HepG2 (cell line): Measurements from ENCODE around the gene COX14. TPM values are rescaled to one million over a fixed set of nuclear protein-coding genes. Genes with fewer than 3 reads are reported as not detected.
A peak's percentile ranks its signal among the peaks of the same experiment; 100 is the strongest.

ENCODE experiments used
- ATAC-seq: fragments of 200-7000 bp; cut with Tn5 transposase; 3 replicates; pipeline ENCODE4 v1.9.1; 2020; ENCODE audit warnings: mild to moderate bottlenecking, moderate library complexity
- BruUV-seq: library from RNA; stranded (reverse); fragments of 400-500 nt; replicated peaks from 2 replicates; lab custom pipeline; 2021; lab: Mats Ljungman, UMichigan
- CTCF ChIA-PET: fragments of 300-600 bp; formaldehyde crosslinking; extraction: SDS; loops from one replicate; lab custom pipeline; 2021; ENCODE audit warnings: low total read pairs, inconsistent platforms, low intra/inter-chr PET ratio; lab: Yijun Ruan, JAX
- POLR2A ChIA-PET: fragments of 350-600 bp; sonication (Branson Sonifier 250); formaldehyde crosslinking; loops from one replicate; lab custom pipeline; 2020; ENCODE audit warnings: antibody characterized with exemption, inconsistent platforms; lab: Yijun Ruan, JAX
- DNase-seq: peaks from one replicate; pipeline ENCODE4 v3.0.0-alpha.2; 2015; ENCODE audit warnings: low spot score
- FAIRE-seq: peaks from 3 replicates; lab custom pipeline; 2011; peaks lifted over from hg19 to GRCh38; lab: Jason Lieb, UNC
- H2AFZ ChIP-seq: one replicate; pipeline ENCODE4 v1.6.1; 2011; ENCODE audit warnings: low read length, inconsistent platforms
- H3K27ac ChIP-seq: fragments of 300-600 bp; 3 replicates; pipeline ENCODE4 v1.8.0; 2011; ENCODE audit warnings: mixed run types, mild to moderate bottlenecking, mixed read lengths, low read length, inconsistent platforms; ENCODE audit not compliant: insufficient read depth; ENCODE audit errors: extremely low read length
- H3K27me3 ChIP-seq, 2 experiments: fragments of 200-600 bp in 1 of 2; 2 replicates in 1 of 2; 3 replicates in 1 of 2; pipeline versions ENCODE4 v1.6.0 to v1.8.0; 2011; ENCODE audit warnings: low read length in 2 of 2, mild to moderate bottlenecking in 2 of 2, moderate library complexity in 2 of 2, inconsistent platforms in 1 of 2; ENCODE audit not compliant: insufficient read depth in 2 of 2, control insufficient read depth in 1 of 2
- H3K36me3 ChIP-seq, 2 experiments: fragments of 200-600 bp in 1 of 2; replicated peaks in 1 of 2; 2 replicates in 1 of 2; 3 replicates in 1 of 2; pipeline versions ENCODE4 v1.5.1 to v1.8.0; 2011; ENCODE audit warnings: low read length in 2 of 2, inconsistent platforms in 1 of 2; ENCODE audit not compliant: insufficient read depth in 2 of 2, control insufficient read depth in 1 of 2
- H3K4me1 ChIP-seq: 2 replicates; pipeline ENCODE4 v1.5.1; 2012; ENCODE audit warnings: low read length, inconsistent platforms; ENCODE audit not compliant: insufficient read depth
- H3K4me2 ChIP-seq: 2 replicates; pipeline ENCODE4 v1.6.0; 2011; ENCODE audit warnings: low read depth, low read length, inconsistent platforms
- H3K4me3 ChIP-seq, 3 experiments: fragments of 200-600 bp in 1 of 3; sonication (generic), shearing (Covaris generic) in 1 of 3; replicated peaks in 1 of 3; 2 replicates each; pipeline ENCODE4 v1.5.1; 2011 to 2016; ENCODE audit warnings: low read length in 3 of 3, inconsistent platforms in 2 of 3, low read depth in 2 of 3, mild to moderate bottlenecking in 2 of 3, control low read depth in 1 of 3, mixed read lengths in 1 of 3; ENCODE audit not compliant: insufficient read depth in 1 of 3
- H3K79me2 ChIP-seq: one replicate; pipeline ENCODE4 v1.6.1; 2011; ENCODE audit warnings: low read length, inconsistent platforms; ENCODE audit not compliant: insufficient read depth
- H3K9ac ChIP-seq: 2 replicates; pipeline ENCODE4 v1.6.0; 2011; ENCODE audit warnings: mild to moderate bottlenecking, low read depth, low read length, inconsistent platforms; ENCODE audit not compliant: insufficient read depth
- H3K9me3 ChIP-seq: 2 replicates; pipeline ENCODE4 v1.5.1; 2012; ENCODE audit warnings: mild to moderate bottlenecking, low read length
- H4K20me1 ChIP-seq: 2 replicates; pipeline ENCODE4 v1.6.0; 2011; ENCODE audit warnings: inconsistent platforms, mild to moderate bottlenecking, low read length, moderate library complexity; ENCODE audit not compliant: insufficient read depth
- CTCF ChIP-seq: sonication (generic); formaldehyde crosslinking; IDR thresholded peaks from 2 replicates; pipeline ENCODE4 v1.5.0; 2020; ENCODE audit warnings: mild to moderate bottlenecking, missing genetic modification reagents, moderate library complexity
- FIP1L1 ChIP-seq: fragments of 200-400 bp; formaldehyde crosslinking; IDR thresholded peaks from 2 replicates; pipeline ENCODE4 v1.6.1; 2018; ENCODE audit warnings: low read depth, mild to moderate bottlenecking, low read length, moderate library complexity, borderline replicate concordance; ENCODE audit not compliant: insufficient read depth
- FLYWCH1 ChIP-seq: sonication (generic); formaldehyde crosslinking; IDR thresholded peaks from 2 replicates; pipeline ENCODE4 v1.8.1; 2023; ENCODE audit warnings: mild to moderate bottlenecking, missing genetic modification reagents
- HNF4A ChIP-seq: sonication (generic); formaldehyde crosslinking; IDR thresholded peaks from 2 replicates; pipeline ENCODE4 v1.4.0; 2020; ENCODE audit warnings: missing genetic modification reagents
- NFKBIZ ChIP-seq: IDR thresholded peaks from 2 replicates; pipeline ENCODE4 v1.6.1; 2018; ENCODE audit warnings: missing genetic modification reagents, missing compliant biosample characterization
- NR2F6 ChIP-seq, 2 experiments: IDR thresholded peaks; 2 replicates each; pipeline ENCODE4 v1.6.1; 2016; ENCODE audit warnings: antibody characterized with exemption in 1 of 2, mild to moderate bottlenecking in 1 of 2
- RAD21 ChIP-seq: fragments of 450-650 bp; formaldehyde crosslinking; IDR thresholded peaks from 2 replicates; pipeline ENCODE4 v1.5.0; 2020; ENCODE audit warnings: mild to moderate bottlenecking
- SMC3 ChIP-seq: IDR thresholded peaks from 2 replicates; pipeline ENCODE4 v1.6.1; 2011; ENCODE audit warnings: low read length, improper control_type of control experiment
- ZBED4 ChIP-seq: sonication (generic); formaldehyde crosslinking; IDR thresholded peaks from 2 replicates; pipeline ENCODE4 v1.4.0; 2020; ENCODE audit warnings: missing genetic modification reagents, borderline replicate concordance
- ZGPAT ChIP-seq: IDR thresholded peaks from 2 replicates; pipeline ENCODE4 v1.6.1; 2016; ENCODE audit warnings: mild to moderate bottlenecking
- ZNF282 ChIP-seq: fragments of 450-650 bp; IDR thresholded peaks from 2 replicates; pipeline ENCODE4 v1.6.1; 2018; ENCODE audit not compliant: partially characterized antibody
- ZNF414 ChIP-seq: sonication (generic); formaldehyde crosslinking; IDR thresholded peaks from 2 replicates; pipeline ENCODE4 v1.5.0; 2020; ENCODE audit warnings: missing genetic modification reagents
- ZNF577 ChIP-seq: sonication (generic); formaldehyde crosslinking; IDR thresholded peaks from 2 replicates; pipeline ENCODE4 v1.4.0; 2020; ENCODE audit warnings: mild to moderate bottlenecking, low read depth, missing genetic modification reagents, borderline replicate concordance
- WGBS: methylation state at CpG from one replicate; pipeline ENCODE4 v1.1.6; 2017; ENCODE audit warnings: low lambda C conversion rate; 5-methylcytosine and 5-hydroxymethylcytosine counted together
- in situ Hi-C: cut with HindIII; loops from 2 replicates; pipeline ENCODE4 v1.10.0; 2017; ENCODE audit warnings: low pct_unique_long_range_greater_than_20kb; ENCODE audit not compliant: extremely low pct_ligation_motif_present
- intact Hi-C: fragments of 100-400 bp; cut with micrococcal nuclease; formaldehyde crosslinking; loops from one replicate; pipeline ENCODE4 v1.10.0; 2022; ENCODE audit not compliant: unreplicated experiment
- polyA plus RNA-seq, 8 experiments: library from polyadenylated mRNA; depleted of rRNA in 3 of 8; stranded (reverse) in 7 of 8; unstranded in 1 of 8; fragments of >200 nt; fragmentation: Illumina TruSeq in 4 of 8; extraction: Trizol in 4 of 8; gene quantifications; 2 replicates each; pipeline versions ENCODE4 v1.2.1 to v1.2.3, GENCODE V29; 2011 to 2016; ENCODE audit warnings: low read depth in 4 of 8, missing spikeins in 1 of 8, mixed read lengths in 1 of 8; ENCODE audit not compliant: insufficient read depth in 1 of 8
- total RNA-seq, 5 experiments: library from RNA; depleted of rRNA; stranded (reverse); fragments of >200 nt; fragmentation: Illumina TruSeq; extraction: Trizol; gene quantifications; 2 replicates each; pipeline ENCODE4 v1.2.3, GENCODE V29; 2016; ENCODE audit warnings: low read depth in 1 of 5

COX14 gene
- total and polyA plus RNA-seq, 2 of the 13 experiments (the other 11 are each of a cell fraction or from before 2014, with no cell fraction given) = 53.0 to 71.6 TPM

- ChIA-PET CTCF (interaction anchor here (1.5 to 2.4 kb wide), 3 partner anchors 42 to 182 kb away, joined by 12 to 31 read pairs (median 14); no protein-coding TSS in a partner anchor), POLR2A (interaction anchor here (0.9 to 1.5 kb wide), 3 partner anchors 21 to 50 kb away, joined by 3 to 8 read pairs (median 3); partner anchors contain the start of genes CERS5 and COX14)
- Histone ChIP-seq H3K79me2 (no peaks in the 10 kb centered on the region), H2AFZ (no peak overlapping the region), H4K20me1 (no peaks in the 10 kb centered on the region), H3K4me1 (no peaks in the 10 kb centered on the region), H3K9ac (no peak overlapping the region), H3K27ac (no peak overlapping the region), H3K4me2 (no peak overlapping the region), H3K27me3 (no peaks in the 10 kb centered on the region), H3K4me3 (no peak overlapping the region), H3K36me3 (peaks cover 15 to 55% of the 10 kb centered on the region in 2 experiments), H3K9me3 (no peaks in the 10 kb centered on the region)
- FAIRE-seq = peak; percentile 80
- intact Hi-C loops (loop anchor here (1.0 to 5.0 kb wide), 2 partner anchors 57 to 180 kb away; no protein-coding TSS in a partner anchor), in situ Hi-C loops (no loop called here)
- BruUV-seq = no TSS peak
- peak; percentile 74 for ATAC-seq
- WGBS = 56% methylated on average over 2 of the region's 2 CpGs
- DNase-seq = peak; percentile 48
- no peak for TF ChIP-seq ZNF577 (CRISPR knock-in tag)
- peak; percentile 72 for TF ChIP-seq CTCF
- no peak for TF ChIP-seq FIP1L1
- no peak for TF ChIP-seq HNF4A
- peak; percentile 44; the same call in 1 of the 2 replicates for TF ChIP-seq RAD21 (CRISPR knock-in tag)
- no peak for TF ChIP-seq FLYWCH1 (CRISPR knock-in tag)
- no peak for TF ChIP-seq ZNF414
- TF ChIP-seq ZBED4 = no peak
- no peak for TF ChIP-seq ZGPAT (CRISPR knock-in tag)
- peak; percentile 78 for TF ChIP-seq SMC3
- TF ChIP-seq NFKBIZ (CRISPR knock-in tag) = no peak
- TF ChIP-seq NR2F6 (IDR thresholded peaks at IDR 0.05) = peak; percentile 64
- peak; percentile 38; the same call in 1 of the 2 replicates for TF ChIP-seq NR2F6 (CRISPR knock-in tag; IDR thresholded peaks at IDR 0.05)
- TF ChIP-seq ZNF282 = no peak
Observed at GRCh38 chr12:50132505-50133135, 20.6 kb downstream of the COX14 start.
